Astrocyte (in vitro differentiated cells and primary cell): ENCODE measurements around the gene PHF12.

ENCODE experiments used
- EZH2 ChIP-seq: IDR thresholded peaks from 2 replicates; pipeline ENCODE4 v1.6.1; 2012; ENCODE audit warnings: mild to moderate bottlenecking, low read length, inconsistent platforms; ENCODE audit not compliant: insufficient read depth
- TF ChIP-seq, protein P1 (sequence below): IDR thresholded peaks from 2 replicates; pipeline ENCODE4 v1.5.1; 2011; ENCODE audit warnings: low read depth, mild to moderate bottlenecking, inconsistent platforms, low read length, moderate library complexity; ENCODE audit not compliant: insufficient read depth

DNA sequence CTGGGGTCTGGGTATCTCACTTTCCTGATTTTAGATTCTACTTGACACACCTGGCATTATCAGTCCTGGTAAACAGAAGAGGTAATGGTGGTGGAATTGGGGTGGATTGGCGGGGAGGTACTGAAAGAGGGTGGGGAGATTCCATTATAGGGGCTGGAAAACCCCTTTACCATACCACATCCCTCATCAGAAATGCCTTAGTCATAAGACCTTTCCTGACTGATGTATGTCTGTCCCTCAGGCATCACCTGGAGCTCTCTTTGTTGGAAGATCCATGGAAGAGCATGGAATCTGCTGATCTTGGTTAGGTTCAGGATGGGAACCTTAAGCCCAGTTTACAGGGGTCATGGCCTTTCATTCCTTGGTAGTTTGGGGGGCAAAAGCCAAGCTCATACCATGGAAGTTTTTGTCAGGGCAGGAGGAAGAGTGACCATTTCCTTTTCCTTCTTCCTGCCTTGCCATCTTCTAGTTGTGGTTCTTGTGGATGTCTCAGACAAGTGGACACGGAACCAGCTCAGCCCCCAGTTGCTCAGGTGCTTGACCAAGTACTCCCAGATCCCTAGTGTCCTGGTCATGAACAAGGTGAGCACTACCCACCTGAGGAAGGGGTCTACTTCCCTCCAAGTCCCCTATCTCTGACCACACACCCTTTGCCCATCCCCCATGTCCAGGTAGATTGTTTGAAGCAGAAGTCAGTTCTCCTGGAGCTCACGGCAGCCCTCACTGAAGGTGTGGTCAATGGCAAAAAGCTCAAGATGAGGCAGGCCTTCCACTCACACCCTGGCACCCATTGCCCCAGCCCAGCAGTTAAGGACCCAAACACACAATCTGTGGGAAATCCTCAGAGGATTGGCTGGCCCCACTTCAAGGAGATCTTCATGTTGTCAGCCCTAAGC, 93.2 kb downstream of the PHF12 start:
- TF ChIP-seq, protein P1, sequence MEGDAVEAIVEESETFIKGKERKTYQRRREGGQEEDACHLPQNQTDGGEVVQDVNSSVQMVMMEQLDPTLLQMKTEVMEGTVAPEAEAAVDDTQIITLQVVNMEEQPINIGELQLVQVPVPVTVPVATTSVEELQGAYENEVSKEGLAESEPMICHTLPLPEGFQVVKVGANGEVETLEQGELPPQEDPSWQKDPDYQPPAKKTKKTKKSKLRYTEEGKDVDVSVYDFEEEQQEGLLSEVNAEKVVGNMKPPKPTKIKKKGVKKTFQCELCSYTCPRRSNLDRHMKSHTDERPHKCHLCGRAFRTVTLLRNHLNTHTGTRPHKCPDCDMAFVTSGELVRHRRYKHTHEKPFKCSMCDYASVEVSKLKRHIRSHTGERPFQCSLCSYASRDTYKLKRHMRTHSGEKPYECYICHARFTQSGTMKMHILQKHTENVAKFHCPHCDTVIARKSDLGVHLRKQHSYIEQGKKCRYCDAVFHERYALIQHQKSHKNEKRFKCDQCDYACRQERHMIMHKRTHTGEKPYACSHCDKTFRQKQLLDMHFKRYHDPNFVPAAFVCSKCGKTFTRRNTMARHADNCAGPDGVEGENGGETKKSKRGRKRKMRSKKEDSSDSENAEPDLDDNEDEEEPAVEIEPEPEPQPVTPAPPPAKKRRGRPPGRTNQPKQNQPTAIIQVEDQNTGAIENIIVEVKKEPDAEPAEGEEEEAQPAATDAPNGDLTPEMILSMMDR = no peak
- no peak for TF ChIP-seq EZH2
